Measurements from ENCODE around the gene NID1. TPM values are rescaled to one million over a fixed set of nuclear protein-coding genes. Genes with fewer than 3 reads are reported as not detected.

The NID1 gene
- total and polyA plus RNA-seq, 2 donors (not counting 3 experiments of a cell fraction or from before 2014, with no cell fraction given) = 87.0 to 109 TPM

DNA sequence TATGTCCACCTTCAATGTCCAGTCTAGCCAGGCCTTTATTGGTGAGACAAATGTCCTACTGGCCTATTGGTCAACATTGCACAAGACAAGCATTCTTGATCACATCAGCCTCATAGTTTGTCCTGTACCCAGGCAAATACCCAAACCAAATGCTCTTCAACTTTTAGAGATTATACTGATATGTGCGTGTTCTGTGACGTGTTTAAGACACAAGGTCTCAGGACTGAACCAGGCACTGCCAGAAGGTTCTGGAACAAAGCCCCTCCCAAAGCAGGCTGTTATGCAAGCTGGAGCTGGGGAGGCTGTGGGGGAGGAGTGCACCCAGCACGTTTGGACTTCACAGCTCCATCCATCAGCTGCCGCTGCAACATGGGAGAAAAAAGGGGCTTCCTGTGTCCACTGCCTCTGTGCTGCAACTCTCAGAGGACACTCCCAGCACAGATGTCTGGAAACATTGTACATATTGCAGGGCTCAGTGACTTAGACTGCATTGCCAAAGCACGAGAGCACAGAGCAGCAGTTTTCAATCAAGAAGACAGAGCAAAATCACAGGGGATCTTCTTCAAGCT is 45.9 kb downstream of the NID1 start:
- POLR2A ChIA-PET = no interaction called here
- intact Hi-C loops (cut with micrococcal nuclease) = no loop called here
- Histone ChIP-seq H3K27ac (ENCODE audit: insufficient read depth, low read depth, low read length) (no peak overlapping the region), H4K20me1 (replicated peaks; ENCODE audit: control insufficient read depth, extremely low read depth, insufficient read depth, low read length) (no peaks in the 10 kb centered on the region), H3K4me1 (ENCODE audit: control insufficient read depth, extremely low read depth, insufficient read depth, low read length) (no peaks in the 10 kb centered on the region), H3K9me1 (replicated peaks; ENCODE audit: control insufficient read depth, extremely low read depth, insufficient read depth, low read length) (no peaks in the 10 kb centered on the region), H3K4me3 (replicated peaks in 1 of 3; ENCODE audit: insufficient read depth in 1 of 3, low read depth in 1 of 3, low read length in 3 of 3) (no peak overlapping the region), H3K27me3 (ENCODE audit: control insufficient read depth in 2 of 2, insufficient read depth in 2 of 2, low read length in 2 of 2) (no peaks in the 10 kb centered on the region), H3K36me3 (ENCODE audit: control insufficient read depth in 2 of 2, extremely low read depth in 1 of 2, insufficient read depth in 2 of 2, low read length in 2 of 2) (peaks cover 4 to 24% of the 10 kb centered on the region in 2 experiments), H3K9ac (replicated peaks; ENCODE audit: extremely low read depth, insufficient read depth, low read length) (no peak overlapping the region), H3K4me2 (ENCODE audit: insufficient read depth, low read length) (no peak overlapping the region), H3K79me2 (ENCODE audit: control insufficient read depth, insufficient read depth, low read length) (no peaks in the 10 kb centered on the region), H2AFZ (ENCODE audit: low read depth, low read length) (no peak overlapping the region), H3K9me3 (replicated peaks; ENCODE audit: control insufficient read depth, insufficient read depth, low read length) (no peaks in the 10 kb centered on the region)
- FAIRE-seq (no peak), DNase-seq (ENCODE audit: low read depth, low spot score) (no peak)
- BruUV-seq (replicated peaks) = no TSS peak
- no peak for TF ChIP-seq EZH2 (IDR thresholded peaks at IDR 0.05; ENCODE audit: borderline replicate concordance, low read depth, low read length, severe bottlenecking)
- TF ChIP-seq GATA2 (IDR thresholded peaks at IDR 0.05; ENCODE audit: insufficient read depth, insufficient read length, low read depth, low read length) = no peak
- no peak for TF ChIP-seq POLR2A (IDR thresholded peaks at IDR 0.05; ENCODE audit: low read depth, low read length)
- no peak for TF ChIP-seq POLR2AphosphoS5 (IDR thresholded peaks at IDR 0.05; ENCODE audit: insufficient read depth, low read depth, low read length)
- TF ChIP-seq MYC (IDR thresholded peaks at IDR 0.05; ENCODE audit: low read depth, low read length) = no peak
- TF ChIP-seq JUN (IDR thresholded peaks at IDR 0.05; ENCODE audit: borderline replicate concordance, insufficient read depth, insufficient read length, low read depth) = no peak
- TF ChIP-seq, protein P1, sequence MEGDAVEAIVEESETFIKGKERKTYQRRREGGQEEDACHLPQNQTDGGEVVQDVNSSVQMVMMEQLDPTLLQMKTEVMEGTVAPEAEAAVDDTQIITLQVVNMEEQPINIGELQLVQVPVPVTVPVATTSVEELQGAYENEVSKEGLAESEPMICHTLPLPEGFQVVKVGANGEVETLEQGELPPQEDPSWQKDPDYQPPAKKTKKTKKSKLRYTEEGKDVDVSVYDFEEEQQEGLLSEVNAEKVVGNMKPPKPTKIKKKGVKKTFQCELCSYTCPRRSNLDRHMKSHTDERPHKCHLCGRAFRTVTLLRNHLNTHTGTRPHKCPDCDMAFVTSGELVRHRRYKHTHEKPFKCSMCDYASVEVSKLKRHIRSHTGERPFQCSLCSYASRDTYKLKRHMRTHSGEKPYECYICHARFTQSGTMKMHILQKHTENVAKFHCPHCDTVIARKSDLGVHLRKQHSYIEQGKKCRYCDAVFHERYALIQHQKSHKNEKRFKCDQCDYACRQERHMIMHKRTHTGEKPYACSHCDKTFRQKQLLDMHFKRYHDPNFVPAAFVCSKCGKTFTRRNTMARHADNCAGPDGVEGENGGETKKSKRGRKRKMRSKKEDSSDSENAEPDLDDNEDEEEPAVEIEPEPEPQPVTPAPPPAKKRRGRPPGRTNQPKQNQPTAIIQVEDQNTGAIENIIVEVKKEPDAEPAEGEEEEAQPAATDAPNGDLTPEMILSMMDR (IDR thresholded peaks at IDR 0.05; ENCODE audit: extremely low read depth in 1 of 2, insufficient read depth in 1 of 2, low read depth in 1 of 2, low read length in 2 of 2) = no peak
- no peak for TF ChIP-seq FOS (IDR thresholded peaks at IDR 0.05; ENCODE audit: borderline replicate concordance, insufficient read depth, low read length)
- TF ChIP-seq MAX (IDR thresholded peaks at IDR 0.05; ENCODE audit: insufficient read depth, insufficient read length) = no peak
- dilution Hi-C loops (cut with MboI; ENCODE audit: extremely low pct_ligation_motif_present, low sequenced_read_pairs) = no loop called here
- CTCF ChIA-PET = interaction anchor here (0.9 to 1.4 kb wide), 3 partner anchors 10 to 47 kb away, joined by 3 to 4 read pairs (median 3); no protein-coding TSS in a partner anchor

All from endothelial cell of umbilical vein (primary cell).